GM12878 (cell line): Measurements from ENCODE around the gene TMEM14B.

ENCODE experiments used
- HCFC1 ChIP-seq: fragments of 150-350 bp; IDR thresholded peaks from 2 replicates; pipeline ENCODE4 v1.6.1; 2014; ENCODE audit warnings: low read length
- MYB ChIP-seq: fragments of 150-350 bp; IDR thresholded peaks from 2 replicates; pipeline ENCODE4 v1.6.1; 2014; ENCODE audit warnings: mild to moderate bottlenecking, low read depth, low read length, borderline replicate concordance
- RAD51 ChIP-seq: fragments of 450-650 bp; IDR thresholded peaks from 2 replicates; pipeline ENCODE4 v1.6.1; 2016; ENCODE audit warnings: moderate library complexity, mild to moderate bottlenecking, inconsistent platforms
- RCOR1 ChIP-seq: conservative IDR thresholded peaks from 2 replicates; pipeline ENCODE4 v1.6.1; 2012; ENCODE audit warnings: low read depth, low read length, improper control_type of control experiment
- SP1 ChIP-seq: IDR thresholded peaks from one replicate; pipeline ENCODE4 v1.6.1; 2011; ENCODE audit warnings: low read depth, low read length
- ZSCAN29 ChIP-seq: fragments of 450-650 bp; IDR thresholded peaks from 2 replicates; pipeline ENCODE4 v1.6.1; 2017; ENCODE audit warnings: mild to moderate bottlenecking, moderate library complexity
- TF ChIP-seq, protein P1 (sequence below), 3 experiments: IDR thresholded peaks in 2 of 3; conservative IDR thresholded peaks in 1 of 3; 2 replicates each; pipeline ENCODE4 v1.5.1; 2011; ENCODE audit warnings: low read depth in 3 of 3, low read length in 3 of 3, mild to moderate bottlenecking in 3 of 3, control low read depth in 2 of 3, moderate library complexity in 2 of 3, inconsistent platforms in 1 of 3, mixed read lengths in 1 of 3; ENCODE audit not compliant: control insufficient read depth in 2 of 3, insufficient read depth in 1 of 3; ENCODE audit errors: extremely low read depth in 1 of 3

DNA sequence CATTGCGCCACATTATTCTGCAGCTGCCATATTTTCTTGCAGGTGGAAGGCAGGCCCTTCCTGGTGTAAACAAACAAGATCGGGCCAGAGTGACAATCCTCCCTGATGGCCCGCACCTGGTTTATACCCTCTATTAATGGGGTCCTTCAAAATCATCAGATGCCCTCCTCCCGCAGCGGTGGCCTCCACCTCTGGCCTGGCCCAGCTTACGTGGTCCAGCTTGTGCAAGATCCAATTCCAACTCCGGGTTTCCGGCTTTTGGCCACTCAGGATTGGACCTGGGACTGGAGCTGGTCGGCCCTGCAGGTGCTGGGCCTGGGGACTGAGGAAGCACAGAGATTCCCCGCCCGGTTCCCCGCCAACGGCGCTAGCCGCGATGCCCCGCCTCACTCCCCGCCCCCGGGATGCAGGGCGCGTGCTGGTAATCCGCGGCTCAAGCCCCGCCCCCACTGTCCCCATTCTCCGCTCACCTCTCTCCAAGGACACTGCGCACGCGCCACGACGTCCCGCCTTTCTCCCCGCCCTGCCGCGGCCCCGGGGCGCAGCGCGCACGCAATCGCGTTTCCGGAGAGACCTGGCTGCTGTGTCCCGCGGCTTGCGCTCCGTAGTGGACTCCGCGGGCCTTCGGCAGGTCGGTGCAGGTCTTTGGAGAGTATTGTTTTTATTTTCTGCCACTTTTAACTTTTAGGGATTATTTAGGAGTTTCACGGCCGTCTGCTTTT, at the start of gene TMEM14B:
- TF ChIP-seq HCFC1 = no peak
- TF ChIP-seq SP1 = peak; percentile 51
- TF ChIP-seq, protein P1, sequence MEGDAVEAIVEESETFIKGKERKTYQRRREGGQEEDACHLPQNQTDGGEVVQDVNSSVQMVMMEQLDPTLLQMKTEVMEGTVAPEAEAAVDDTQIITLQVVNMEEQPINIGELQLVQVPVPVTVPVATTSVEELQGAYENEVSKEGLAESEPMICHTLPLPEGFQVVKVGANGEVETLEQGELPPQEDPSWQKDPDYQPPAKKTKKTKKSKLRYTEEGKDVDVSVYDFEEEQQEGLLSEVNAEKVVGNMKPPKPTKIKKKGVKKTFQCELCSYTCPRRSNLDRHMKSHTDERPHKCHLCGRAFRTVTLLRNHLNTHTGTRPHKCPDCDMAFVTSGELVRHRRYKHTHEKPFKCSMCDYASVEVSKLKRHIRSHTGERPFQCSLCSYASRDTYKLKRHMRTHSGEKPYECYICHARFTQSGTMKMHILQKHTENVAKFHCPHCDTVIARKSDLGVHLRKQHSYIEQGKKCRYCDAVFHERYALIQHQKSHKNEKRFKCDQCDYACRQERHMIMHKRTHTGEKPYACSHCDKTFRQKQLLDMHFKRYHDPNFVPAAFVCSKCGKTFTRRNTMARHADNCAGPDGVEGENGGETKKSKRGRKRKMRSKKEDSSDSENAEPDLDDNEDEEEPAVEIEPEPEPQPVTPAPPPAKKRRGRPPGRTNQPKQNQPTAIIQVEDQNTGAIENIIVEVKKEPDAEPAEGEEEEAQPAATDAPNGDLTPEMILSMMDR (IDR thresholded peaks at IDR 0.05 in 2 of 3, conservative IDR thresholded peaks at IDR 0.05 in 1 of 3; ENCODE audit: control insufficient read depth in 2 of 3, extremely low read depth in 1 of 3, insufficient read depth in 1 of 3, low read depth in 3 of 3, low read length in 3 of 3) = no peak
- TF ChIP-seq RAD51 = no peak
- no peak for TF ChIP-seq ZSCAN29
- 0 out of 2 replicates have a peak, but pooled peaks have one; percentile 18 for TF ChIP-seq RCOR1
- no peak for TF ChIP-seq MYB
